GM18499 (cell line): ENCODE measurements around the gene CCDC73.
"Not testable (repeated sequence)": the region's sequence is repeated elsewhere in the genome, so short reads cannot be mapped to it uniquely, and the experiment has no call there.

ENCODE experiments used
- ATAC-seq: cut with Tn5 transposase; IDR thresholded peaks from one replicate; pipeline ENCODE4 v1.9.1; 2021; ENCODE audit warnings: moderate number of reproducible peaks; ENCODE audit not compliant: insufficient read depth, unreplicated experiment

CCDC73 gene

GRCh38 chr11:32794439-32794838, at the start of gene CCDC73:
TSS of gene CCDC73 (minus strand) at chr11:32794662. CDS start at chr11:32760243, 34,419 bp downstream.
- no peak for ATAC-seq

GRCh38 chr11:32843544-32843943, 49.1 kb upstream of the CCDC73 start:
- no peak for ATAC-seq

GRCh38 chr11:32840587-32840986, 46.1 kb upstream of the CCDC73 start:
- no peak for ATAC-seq

GRCh38 chr11:32839308-32839707, 44.8 kb upstream of the CCDC73 start:
- no peak for ATAC-seq

- ATAC-seq: no peak
Observed at GRCh38 chr11:32838505-32839274, 44.2 kb upstream of the CCDC73 start.

GRCh38 chr11:32836946-32837345, 42.5 kb upstream of the CCDC73 start:
- ATAC-seq: no peak

- no peak for ATAC-seq
Observed at GRCh38 chr11:32833921-32834320, 39.5 kb upstream of the CCDC73 start.

GRCh38 chr11:32831221-32831620, 36.8 kb upstream of the CCDC73 start:
- no peak for ATAC-seq

- ATAC-seq: no peak
Observed at GRCh38 chr11:32830796-32831195, 36.3 kb upstream of the CCDC73 start.

GRCh38 chr11:32830413-32830738, 35.9 kb upstream of the CCDC73 start:
- ATAC-seq: no peak

GRCh38 chr11:32829680-32830412, 35.4 kb upstream of the CCDC73 start, which contains the start of gene PRRG4:
TSS of gene PRRG4 (plus strand) at chr11:32829927. CDS start at chr11:32830530, 603 bp downstream.
- peak; percentile 48 for ATAC-seq

GRCh38 chr11:32829157-32829679, 34.8 kb upstream of the CCDC73 start:
- peak; percentile 32 for ATAC-seq

- ATAC-seq: no peak
Observed at GRCh38 chr11:32827276-32827675, 32.8 kb upstream of the CCDC73 start.

GRCh38 chr11:32826113-32826512, 31.7 kb upstream of the CCDC73 start:
- ATAC-seq: no peak

GRCh38 chr11:32823617-32824016, 29.2 kb upstream of the CCDC73 start:
- not testable (repeated sequence) for ATAC-seq

GRCh38 chr11:32821917-32822560, 27.6 kb upstream of the CCDC73 start:
- no peak for ATAC-seq

- ATAC-seq: no peak
Observed at GRCh38 chr11:32821517-32821916, 27.1 kb upstream of the CCDC73 start.

GRCh38 chr11:32820497-32820896, 26.0 kb upstream of the CCDC73 start:
- ATAC-seq: no peak

GRCh38 chr11:32819187-32819586, 24.7 kb upstream of the CCDC73 start:
- ATAC-seq: no peak

GRCh38 chr11:32817852-32818183, 23.4 kb upstream of the CCDC73 start:
- no peak for ATAC-seq
